GM21423 (cell line): ENCODE measurements around the gene FKBP15.
"Not testable (repeated sequence)": the region's sequence is repeated elsewhere in the genome, so short reads cannot be mapped to it uniquely, and the experiment has no call there.

Source experiments
- ATAC-seq: cut with Tn5 transposase; IDR thresholded peaks from one replicate; pipeline ENCODE4 v1.9.1; 2021; ENCODE audit warnings: mild to moderate bottlenecking, moderate library complexity; ENCODE audit not compliant: unreplicated experiment

The FKBP15 gene, protein sequence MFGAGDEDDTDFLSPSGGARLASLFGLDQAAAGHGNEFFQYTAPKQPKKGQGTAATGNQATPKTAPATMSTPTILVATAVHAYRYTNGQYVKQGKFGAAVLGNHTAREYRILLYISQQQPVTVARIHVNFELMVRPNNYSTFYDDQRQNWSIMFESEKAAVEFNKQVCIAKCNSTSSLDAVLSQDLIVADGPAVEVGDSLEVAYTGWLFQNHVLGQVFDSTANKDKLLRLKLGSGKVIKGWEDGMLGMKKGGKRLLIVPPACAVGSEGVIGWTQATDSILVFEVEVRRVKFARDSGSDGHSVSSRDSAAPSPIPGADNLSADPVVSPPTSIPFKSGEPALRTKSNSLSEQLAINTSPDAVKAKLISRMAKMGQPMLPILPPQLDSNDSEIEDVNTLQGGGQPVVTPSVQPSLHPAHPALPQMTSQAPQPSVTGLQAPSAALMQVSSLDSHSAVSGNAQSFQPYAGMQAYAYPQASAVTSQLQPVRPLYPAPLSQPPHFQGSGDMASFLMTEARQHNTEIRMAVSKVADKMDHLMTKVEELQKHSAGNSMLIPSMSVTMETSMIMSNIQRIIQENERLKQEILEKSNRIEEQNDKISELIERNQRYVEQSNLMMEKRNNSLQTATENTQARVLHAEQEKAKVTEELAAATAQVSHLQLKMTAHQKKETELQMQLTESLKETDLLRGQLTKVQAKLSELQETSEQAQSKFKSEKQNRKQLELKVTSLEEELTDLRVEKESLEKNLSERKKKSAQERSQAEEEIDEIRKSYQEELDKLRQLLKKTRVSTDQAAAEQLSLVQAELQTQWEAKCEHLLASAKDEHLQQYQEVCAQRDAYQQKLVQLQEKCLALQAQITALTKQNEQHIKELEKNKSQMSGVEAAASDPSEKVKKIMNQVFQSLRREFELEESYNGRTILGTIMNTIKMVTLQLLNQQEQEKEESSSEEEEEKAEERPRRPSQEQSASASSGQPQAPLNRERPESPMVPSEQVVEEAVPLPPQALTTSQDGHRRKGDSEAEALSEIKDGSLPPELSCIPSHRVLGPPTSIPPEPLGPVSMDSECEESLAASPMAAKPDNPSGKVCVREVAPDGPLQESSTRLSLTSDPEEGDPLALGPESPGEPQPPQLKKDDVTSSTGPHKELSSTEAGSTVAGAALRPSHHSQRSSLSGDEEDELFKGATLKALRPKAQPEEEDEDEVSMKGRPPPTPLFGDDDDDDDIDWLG

DNA sequence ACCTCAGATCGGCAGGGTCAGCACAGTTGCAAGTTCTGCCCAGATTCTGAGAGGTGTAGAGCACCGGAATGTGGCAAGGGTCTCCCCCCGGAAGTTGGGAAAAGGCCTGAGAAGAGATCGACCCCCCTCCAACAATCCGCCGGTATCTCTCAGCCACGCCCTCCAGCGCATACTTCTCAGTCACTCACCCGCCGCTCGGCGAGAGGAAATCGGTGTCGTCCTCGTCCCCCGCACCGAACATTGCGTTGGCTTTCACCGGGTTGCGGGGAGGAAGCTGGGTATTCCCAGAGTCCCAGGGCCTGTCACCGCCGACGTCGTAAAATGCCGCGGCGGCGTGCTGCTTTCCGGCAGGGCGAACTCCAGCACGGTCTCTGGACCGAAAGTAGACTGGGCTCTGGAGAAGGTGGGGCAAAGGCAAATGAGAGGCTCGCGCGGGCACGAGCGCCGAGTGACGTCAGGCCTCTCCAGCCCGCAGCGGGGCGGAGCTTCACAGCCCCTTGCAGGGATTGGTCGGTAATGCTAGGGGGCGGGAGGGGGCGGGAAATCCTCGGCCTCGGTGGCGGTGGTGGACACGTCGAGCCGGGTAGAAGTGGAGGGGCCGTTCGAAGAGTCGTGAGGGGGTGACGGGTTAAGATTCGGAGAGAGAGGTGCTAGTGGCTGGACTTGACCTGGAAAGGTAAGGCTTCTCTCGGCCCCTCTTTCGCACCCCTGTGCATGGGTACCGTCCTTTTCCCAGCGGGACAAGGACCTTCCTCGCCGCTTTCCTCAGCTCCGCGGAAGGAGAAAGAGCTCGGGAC, at the start of gene FKBP15, which contains the start of gene SLC31A1:
Gene FKBP15, minus strand, starts transcription at position 275 of the 797 bp plus-strand sequence. Its CDS starts 34 bp downstream, at position 241.
Gene SLC31A1, plus strand, starts transcription at position 542 of the 797 bp plus-strand sequence. CDS start 34,605 bp downstream, outside the sequence.
- ATAC-seq = peak; percentile 85

GRCh38 chr9:113269871-113270270, 48.8 kb upstream of the FKBP15 start:
- no peak for ATAC-seq

DNA sequence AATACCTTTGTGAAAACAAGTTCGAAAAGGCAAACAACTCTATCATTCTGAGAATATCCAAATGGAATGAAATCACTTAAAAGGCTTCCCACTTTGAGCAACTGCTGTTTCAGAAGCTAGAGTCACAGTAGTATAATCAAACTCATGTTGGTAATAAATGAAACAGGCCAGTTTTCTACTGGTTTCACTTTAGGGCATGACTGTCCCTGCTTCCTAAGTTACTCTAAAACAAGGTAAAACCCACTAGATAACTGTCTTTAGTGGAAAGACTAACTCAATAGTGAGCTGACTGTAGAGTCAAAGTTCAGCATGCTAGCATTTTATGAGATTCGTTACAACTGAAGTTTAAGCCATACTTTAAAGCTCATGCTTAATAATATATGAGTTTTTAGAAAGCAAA, 48.3 kb upstream of the FKBP15 start:
- no peak for ATAC-seq

DNA sequence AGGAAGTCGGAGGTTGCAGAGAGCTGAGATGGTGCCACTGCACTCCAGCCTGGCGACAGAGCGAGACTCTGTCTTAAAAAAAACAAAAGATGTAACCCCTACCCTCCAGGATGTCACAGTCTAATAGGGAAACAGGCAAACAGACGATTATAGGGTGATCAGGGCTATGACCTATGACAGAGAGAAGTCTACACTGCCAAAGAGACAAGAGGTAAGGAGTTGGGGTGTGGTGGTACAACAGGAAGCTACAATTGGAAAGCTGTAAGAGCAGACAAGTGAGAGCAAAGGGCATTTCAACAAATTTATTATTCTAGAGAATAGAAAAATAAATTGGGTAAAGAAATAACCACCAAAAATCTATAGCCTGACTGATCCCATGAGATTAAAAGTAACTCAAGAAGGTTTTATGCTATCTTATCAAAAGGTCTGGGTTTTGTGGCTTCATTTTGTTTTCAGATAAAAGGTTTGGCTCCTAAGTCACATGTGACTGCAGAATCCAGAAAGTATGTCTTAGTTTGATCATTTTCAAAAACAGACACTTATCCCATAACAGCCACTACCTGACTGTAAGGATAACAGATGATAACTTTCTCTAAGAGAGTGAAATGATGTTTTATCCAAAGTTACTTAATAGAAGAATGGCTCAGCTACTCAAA, 47.0 kb upstream of the FKBP15 start:
- ATAC-seq = no peak

GRCh38 chr9:113266174-113266573, 45.1 kb upstream of the FKBP15 start:
- no peak for ATAC-seq

- ATAC-seq = no peak
Observed at GRCh38 chr9:113261917-113262671, 41.0 kb upstream of the FKBP15 start.

DNA sequence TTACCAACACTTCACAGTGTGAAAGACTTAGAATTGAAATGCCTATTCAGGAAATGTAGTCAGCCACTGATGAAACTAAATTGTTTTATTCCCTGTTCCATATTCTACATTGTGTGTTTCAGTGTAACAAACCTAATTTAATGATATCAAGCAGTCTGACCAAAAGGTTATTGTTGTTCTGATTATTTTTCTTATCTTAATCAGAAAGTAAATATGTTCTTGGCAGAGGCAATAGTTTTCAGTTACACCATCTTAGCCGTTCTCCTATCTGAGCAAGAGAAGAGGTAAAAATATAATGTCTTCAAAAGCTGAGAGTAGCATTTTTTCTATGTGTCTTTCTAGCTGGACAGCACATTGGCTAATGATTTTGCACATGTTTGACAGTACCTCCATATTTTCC, 37.2 kb upstream of the FKBP15 start:
- ATAC-seq = no peak

DNA sequence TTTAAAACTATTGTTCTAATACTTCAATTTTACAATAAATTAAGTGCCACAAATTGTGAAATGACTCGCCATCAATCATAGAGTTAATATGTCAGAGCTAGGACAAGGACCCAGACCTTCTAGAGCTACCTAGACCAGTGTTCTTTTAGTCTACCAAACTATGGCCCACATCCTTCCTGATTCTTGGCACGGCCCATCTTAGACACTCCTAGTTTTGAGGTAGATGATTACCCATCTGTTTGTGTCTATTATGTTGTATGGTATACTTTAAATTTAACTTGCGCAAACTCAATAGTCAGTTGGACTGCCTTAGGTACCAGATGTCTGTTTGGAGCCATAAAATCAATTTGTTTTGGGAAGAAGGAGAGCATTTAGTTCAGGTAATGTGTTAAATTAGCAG, 36.8 kb upstream of the FKBP15 start:
- ATAC-seq = no peak

GRCh38 chr9:113255438-113255837, 34.4 kb upstream of the FKBP15 start:
- ATAC-seq = no peak

DNA sequence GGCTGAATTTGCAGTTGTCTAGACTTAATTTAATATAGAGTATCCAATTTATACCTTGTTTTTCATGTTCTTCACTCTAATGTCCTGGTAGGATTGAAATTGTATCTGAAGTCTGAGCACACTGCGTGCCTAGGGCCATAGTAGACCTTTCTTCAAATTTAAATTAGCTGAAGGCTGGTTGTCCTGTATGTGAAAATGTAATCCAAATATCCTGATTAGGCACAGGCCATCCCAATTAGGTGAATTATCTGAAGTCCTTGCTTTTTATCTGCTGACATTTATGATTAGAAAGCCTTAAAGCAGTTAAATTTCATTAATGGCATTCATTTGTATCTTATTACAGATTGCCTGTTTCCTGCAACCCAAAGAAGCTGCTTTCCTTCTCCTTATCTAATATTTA, 33.9 kb upstream of the FKBP15 start:
- ATAC-seq = no peak

GRCh38 chr9:113250807-113251206, 29.7 kb upstream of the FKBP15 start:
- no peak for ATAC-seq

- ATAC-seq = not testable (repeated sequence)
Observed at GRCh38 chr9:113249661-113250060, 28.6 kb upstream of the FKBP15 start.

- ATAC-seq = no peak
Observed at GRCh38 chr9:113247640-113248039, 26.6 kb upstream of the FKBP15 start.

DNA sequence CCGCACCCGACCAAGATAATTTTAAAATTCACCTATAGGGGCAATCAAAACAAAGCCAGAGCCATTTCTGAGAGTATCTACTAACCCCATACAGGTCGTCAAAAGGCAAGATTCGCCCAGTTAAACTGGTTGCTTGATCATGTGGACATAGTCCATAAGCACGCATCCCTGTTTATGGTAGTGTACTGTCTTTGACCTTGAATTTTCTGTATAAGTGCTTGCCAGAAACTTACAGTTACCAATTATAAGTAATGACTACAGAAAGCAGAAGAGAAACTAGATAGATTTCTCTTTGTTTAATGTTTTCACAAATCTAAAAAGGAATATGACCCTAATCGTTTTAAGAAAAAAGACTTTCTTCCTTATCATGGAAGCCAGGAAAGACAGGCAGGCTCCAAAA, 25.9 kb upstream of the FKBP15 start:
- no peak for ATAC-seq

DNA sequence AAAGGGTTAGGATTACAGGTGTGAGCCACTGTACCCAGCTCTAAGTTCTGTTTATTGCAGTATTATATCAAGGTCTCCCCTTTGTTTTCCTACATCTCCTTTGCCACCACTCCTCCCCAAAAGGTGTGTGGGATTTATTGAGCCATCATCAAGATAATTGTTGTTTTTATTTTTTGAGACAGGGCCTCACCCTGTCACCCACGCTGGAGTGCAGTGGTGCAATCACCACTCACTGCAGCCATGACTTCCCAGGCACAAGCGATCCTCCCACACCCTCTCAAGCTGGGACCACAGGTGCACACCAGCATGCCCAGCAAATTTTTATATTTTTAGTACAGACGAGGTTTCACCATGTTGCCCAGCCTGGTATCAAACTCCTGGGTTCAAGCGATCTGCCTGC, 24.8 kb upstream of the FKBP15 start:
- ATAC-seq = no peak

DNA sequence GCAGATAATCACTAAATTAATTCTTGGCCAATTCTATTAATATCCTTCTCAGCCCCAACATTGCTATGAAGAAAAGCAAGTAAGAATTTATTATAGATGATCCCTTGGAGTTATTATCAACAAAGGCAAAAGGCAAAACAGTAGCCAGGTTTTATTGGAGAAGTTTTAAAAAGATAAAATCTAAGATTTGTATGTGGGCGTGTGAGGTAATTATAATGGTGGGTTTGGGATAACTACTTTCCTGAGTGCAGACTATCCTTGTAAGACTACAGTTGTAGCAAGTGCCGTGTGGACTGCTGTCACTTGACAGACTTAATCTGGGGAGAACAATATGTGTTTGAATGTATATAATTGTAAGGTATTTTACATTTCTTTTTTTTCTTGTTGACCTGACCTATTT, 23.5 kb upstream of the FKBP15 start:
- no peak for ATAC-seq

DNA sequence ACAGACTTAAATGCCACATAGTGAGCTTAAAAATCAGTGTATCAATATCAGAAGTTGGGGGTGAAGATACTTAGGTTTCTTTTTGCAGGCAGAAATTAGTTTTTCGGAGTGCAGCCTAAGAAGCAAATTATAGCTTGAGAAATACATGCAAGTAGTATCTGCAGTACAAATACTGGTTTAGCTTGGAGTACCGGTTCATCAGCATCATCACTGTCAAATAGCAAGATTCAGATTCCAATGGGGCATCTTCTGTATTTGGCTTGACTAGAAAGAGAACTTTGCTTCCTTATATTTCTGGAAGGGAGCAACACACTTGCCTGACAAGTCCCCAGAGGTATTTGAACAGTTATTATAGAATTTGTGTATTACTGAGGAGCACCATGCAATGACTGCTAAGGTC, 20.1 kb upstream of the FKBP15 start:
- no peak for ATAC-seq

DNA sequence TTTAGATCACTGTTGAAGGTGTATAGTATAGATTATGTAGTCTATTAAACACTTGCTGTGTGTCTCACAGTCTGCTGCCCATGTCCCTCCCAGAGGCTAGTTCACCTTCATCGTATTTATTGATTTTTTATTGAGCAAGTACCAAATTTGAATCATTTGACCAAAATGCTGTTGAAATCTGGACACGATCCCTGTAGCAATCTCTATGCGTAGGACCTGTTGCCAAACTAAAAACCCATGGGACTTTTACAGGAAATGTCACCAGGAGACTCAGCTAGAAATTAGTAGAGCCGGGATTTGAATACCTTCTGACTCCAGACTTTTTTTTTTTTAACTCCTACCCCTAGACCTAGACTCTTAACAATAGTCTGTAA, 17.8 kb upstream of the FKBP15 start:
- ATAC-seq = no peak

- no peak for ATAC-seq
Observed at GRCh38 chr9:113238202-113238858, 17.3 kb upstream of the FKBP15 start.
